Activated CD4-positive, CD25-positive, alpha-beta regulatory T cell treated with anti-CD3 and anti-CD28 coated beads, Interleukin-2, amount 50 U/mL, for 24 hours (primary cell): Measurements from ENCODE around the gene TSEN54.
A peak's percentile ranks its signal among the peaks of the same experiment; 100 is the strongest.

ENCODE experiments used
- ATAC-seq, 2 donors: fragments of 150-1000 bp; cut with Tn5 transposase; one replicate each; pipeline ENCODE4 v1.10.0; 2021; ENCODE audit warnings: mild to moderate bottlenecking in 1 of 2, moderate library complexity in 1 of 2

Gene TSEN54

GRCh38 chr17:75504347-75505151 lies 11.8 kb upstream of the TSEN54 start:
- ATAC-seq, result peak in 1 of 2 donors; percentile 55

GRCh38 chr17:75505152-75505409 lies 11.2 kb upstream of the TSEN54 start:
- ATAC-seq, result no peak

- no peak for ATAC-seq
These were observed 10.7 kb upstream of the TSEN54 start for GRCh38 chr17:75505640-75506039.

DNA sequence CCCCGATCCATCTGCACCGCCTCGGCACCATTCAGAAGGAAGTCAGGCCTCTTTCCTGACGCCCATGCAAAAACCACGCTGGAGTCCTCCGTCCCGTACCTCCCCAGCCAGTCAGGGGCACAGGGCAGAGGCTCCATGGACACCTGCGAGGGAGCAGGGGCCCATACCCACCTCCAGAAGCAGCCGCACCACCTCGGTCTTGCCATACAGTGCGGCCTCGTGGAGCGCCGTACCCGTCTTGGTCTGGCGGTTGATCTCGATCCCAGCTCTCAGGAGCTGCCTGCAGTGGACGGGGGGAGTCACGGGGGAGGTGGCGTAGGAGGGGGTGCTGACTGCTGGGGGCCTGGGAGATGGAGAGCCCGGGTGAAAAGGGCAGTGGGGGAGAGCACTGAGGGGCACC lies 10.2 kb upstream of the TSEN54 start:
- no peak for ATAC-seq

- ATAC-seq, result no peak
These were observed 9.4 kb upstream of the TSEN54 start for GRCh38 chr17:75506888-75507287.

GRCh38 chr17:75507733-75508719 lies 8.3 kb upstream of the TSEN54 start:
- ATAC-seq, result no peak

- no peak for ATAC-seq
These were observed 7.4 kb upstream of the TSEN54 start for GRCh38 chr17:75508931-75509361.

DNA sequence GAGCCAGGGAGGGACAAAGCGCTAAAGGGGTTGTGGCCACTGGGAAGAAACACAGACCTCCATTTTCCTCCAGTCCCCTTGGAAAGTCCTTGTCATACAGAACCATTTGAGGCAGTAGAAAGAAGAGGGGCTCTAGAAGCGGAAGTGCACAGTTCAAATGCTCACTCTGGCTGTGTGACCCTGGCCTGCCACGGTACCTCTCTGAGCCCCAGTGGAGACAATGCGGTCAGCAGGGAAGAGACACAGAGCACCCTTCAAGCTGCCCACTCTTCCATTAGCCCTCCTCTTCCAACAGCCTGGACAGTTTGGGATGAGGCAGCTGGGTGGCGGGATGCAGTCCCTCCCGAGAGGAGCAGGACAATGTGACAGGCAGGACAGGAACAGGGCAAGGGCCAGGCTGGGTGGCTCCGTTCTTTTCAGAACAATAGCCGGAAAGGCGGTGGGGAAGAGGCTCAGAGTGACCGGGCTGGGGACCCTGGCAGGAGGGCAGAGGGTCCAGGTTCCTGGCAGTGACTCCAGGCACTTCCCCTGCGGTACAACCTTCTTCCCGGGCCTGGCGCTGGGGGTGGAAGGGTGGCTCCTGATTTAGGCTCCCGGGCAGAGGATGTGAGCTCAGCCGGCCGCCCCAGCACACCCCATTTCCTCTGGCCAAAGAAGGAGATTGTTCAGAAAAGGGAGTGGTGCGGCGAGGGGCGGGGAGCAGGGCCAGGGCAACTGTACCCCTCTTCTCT lies 6.6 kb upstream of the TSEN54 start:
- no peak for ATAC-seq

DNA sequence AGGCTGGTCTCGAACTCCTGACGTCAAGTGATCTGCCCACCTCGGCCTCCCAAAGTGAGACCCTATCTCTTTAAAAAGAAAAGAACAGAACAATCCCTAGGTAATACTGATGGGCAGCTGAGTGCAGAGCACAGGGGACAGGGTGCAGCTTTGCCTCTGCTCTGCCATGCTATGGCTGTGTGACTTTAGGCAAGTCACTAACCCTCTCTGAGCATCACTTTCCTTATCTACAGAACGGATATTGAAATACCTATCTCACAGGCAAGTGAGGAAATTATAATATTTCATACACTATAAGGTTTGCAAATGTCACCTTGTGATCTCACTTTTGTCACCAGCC lies 5.1 kb upstream of the TSEN54 start:
- no peak for ATAC-seq

DNA sequence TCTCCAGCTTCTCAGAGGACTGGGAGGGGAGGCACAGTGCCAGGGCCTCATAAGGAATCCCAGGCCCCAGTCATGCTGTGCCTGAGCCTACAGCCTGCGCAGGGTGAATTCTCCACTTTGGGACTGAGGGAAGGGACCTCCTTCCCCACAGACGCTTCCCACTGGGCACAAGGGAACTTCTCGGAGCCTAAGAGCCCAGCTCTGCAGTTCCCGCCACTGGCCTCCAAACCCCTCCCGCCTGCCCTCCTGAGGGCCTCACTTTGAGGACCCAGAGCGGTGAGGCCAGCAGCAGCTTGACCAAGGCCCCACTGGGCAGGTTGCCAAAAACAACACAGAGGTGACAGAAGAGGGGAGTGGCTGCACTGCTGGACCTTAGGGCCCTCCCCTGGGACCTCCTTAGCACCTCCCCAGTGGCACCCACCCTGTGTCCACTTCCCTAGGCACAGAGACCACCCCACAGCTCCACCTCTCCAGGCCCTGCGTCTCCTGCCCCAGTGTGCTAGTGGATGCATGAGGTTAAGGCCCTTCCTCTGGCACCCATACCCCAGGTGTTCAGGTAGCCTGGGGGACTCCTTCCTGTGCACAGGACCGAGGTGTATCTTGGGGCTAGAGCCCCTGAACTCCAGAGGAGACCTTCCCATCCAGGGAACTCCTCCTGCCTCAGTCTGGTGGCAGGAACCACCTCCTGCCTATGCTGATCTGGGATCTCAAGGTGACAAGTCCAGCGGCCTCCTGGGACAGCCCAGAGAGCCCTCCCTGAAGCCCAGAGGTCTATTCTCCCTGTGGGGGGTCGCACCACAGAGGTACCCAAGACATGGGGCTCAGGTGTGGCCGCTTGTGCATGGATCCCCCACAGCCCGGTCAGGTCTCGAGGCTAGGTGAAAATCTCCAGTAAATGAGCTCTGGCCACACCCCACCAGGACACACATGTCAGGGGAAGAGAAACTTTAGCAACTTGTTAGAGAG lies 4.4 kb upstream of the TSEN54 start:
- no peak for ATAC-seq

- ATAC-seq, result no peak
These were observed 3.2 kb upstream of the TSEN54 start for GRCh38 chr17:75512926-75513640.

GRCh38 chr17:75513641-75514000 lies 2.7 kb upstream of the TSEN54 start:
- no peak for ATAC-seq

GRCh38 chr17:75514299-75514918 lies 1.9 kb upstream of the TSEN54 start:
- no peak for ATAC-seq

DNA sequence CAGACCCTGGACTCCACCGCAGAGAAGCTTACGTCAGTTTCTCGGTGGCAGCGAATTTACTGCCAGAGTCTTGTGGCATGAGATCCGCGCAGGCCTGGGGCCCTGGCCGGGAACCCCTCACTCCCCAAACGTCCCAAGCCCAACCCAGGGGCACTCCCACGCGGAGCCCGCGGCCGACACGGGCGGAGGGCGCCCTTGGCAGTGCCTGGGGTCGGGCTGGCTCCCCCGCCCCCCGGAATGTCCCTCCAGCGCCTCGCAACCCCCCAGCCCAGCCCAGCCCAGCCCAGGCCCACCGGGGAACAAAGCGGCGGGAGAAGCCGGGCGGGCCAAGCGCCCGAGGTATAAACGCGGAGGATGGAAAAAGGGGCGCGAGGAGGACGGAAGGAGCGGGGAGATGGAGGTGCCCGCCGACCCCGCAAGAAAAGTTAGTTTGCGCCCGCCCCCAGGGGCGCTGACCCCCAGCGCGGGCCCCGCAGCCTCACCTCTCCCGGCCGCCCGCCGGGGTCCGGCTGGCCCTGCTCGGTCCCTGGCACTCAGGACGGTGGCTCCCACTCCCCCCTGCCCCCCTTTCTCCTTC lies 1.3 kb upstream of the TSEN54 start:
- ATAC-seq, result no peak

DNA sequence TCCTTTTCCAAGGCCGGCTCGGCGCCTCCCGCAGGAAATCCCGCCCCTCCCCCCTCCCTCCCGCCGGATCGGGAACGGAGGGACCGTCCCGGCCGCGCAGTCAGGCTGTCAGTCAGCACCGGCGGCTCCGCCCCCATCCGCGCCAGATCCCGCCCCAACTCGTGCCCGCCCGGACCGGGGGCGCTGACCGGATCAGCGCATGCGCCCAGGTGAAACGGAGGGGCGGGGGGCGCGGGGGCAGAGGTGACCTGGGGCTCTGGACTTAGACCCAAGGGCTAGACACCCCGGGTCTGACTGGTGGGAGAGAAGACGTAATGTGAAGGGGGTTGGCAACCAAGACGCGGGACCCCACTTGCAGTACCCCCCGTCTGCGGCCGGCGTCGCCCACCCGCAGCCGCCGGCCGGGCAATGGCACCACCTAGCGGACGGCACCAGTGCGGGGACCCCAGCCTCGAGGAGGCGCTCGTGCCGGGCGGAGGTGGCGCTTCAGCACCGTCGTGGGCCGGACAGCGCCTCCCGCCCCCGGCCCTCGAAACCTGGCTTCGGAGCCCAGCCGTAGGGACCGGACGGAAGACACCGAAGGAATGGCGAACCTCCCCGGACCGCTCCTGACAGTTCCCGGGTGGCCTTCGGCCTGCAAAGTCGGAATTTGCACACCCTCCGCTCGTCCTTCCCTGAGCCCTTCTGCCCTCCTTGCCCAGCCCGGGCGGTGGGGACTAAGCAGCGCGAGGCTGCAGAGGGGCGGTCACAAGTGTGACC lies 653 bp upstream of the TSEN54 start, which contains the start of gene CASKIN2:
Gene CASKIN2 (minus strand): TSS at position 42 of the 759 bp plus-strand sequence. CDS start 1,733 bp downstream, outside the sequence.
- ATAC-seq, result peak; percentile 41 to 55

DNA sequence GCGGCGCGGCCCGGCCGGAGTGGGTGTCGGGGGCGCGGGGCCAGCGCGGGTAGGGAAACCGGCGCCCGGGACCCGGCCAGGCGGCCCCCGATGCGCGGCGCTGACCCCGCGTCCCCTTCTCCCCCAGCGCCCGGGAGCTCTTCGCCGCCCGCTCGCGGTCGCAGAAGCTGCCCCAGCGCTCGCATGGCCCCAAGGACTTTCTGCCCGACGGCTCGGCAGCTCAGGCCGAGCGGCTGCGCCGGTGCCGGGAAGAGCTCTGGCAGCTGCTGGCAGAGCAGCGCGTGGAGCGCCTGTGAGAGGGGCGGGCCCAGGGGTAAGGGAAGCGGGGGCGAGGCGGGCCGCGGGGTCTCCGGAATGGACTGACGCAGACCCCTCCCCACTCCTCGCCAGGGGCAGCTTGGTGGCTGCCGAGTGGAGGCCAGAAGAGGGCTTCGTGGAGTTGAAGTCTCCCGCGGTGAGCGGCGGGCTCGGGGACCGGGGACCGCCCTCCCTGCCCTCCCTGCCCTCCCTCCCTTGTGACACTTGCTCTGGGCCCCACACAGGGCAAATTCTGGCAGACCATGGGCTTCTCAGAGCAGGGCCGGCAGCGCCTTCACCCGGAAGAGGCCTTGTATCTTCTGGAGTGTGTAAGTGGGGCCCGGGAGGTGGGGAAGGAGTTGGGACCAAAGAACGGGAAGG lies 430 bp downstream of the TSEN54 start:
- peak; percentile 9 to 14 for ATAC-seq

DNA sequence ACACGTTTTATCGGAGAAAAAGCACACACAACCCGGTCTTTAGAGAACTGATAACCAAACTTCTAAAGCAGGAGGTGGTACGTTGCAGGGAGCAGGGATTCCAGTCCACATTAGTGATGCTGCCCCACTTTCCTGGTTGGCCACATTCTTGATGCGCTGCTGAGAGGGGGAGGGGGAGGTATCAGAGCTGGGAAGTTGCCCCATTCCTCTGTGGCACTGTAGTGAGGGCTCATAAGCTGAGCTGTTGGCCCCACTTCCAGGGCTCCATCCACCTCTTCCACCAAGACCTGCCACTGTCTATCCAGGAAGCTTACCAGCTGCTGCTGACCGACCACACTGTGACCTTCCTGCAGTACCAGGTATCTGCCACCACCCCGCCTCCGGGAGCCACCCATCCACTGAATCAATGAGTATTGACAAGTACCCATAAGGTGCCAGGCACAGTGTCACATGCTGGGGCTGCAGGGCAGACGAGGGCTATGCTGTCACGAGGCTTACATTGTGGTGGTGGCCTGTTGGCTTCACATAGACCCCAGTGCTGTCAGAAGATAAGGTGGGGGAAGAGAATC lies 1.1 kb downstream of the TSEN54 start:
- ATAC-seq, result no peak

GRCh38 chr17:75518201-75518600 lies 1.9 kb downstream of the TSEN54 start:
- ATAC-seq, result no peak
